Adipose tissue (tissue), 3 donors: ENCODE data around the gene PFKFB2. TPM values are rescaled to one million over a fixed set of nuclear protein-coding genes. Genes with fewer than 3 reads are reported as not detected.

Experiments
- H3K27ac ChIP-seq: one replicate; pipeline ENCODE4 v1.5.1; 2013; ENCODE audit warnings: low read depth, low read length
- WGBS, 3 donors: extraction: QIAGEN DNeasy Blood & Tissue Kit; methylation state at CpG; one replicate each; pipeline ENCODE4 v1.1.7; 2013; 5-methylcytosine and 5-hydroxymethylcytosine counted together
- polyA plus RNA-seq, 3 donors: library from polyadenylated mRNA; stranded (reverse); fragments of 200-250 nt; gene quantifications; one replicate each; pipeline ENCODE4 v1.2.3, GENCODE V29; 2013
- donor health status: healthy with polysubstance abuse.
- donor health status: Bipolar disorder and iron deficiency.
- donor health status: healthy.

Gene PFKFB2
- polyA plus RNA-seq, 3 donors = 3.3 to 5.8 (median 5.2) TPM

DNA sequence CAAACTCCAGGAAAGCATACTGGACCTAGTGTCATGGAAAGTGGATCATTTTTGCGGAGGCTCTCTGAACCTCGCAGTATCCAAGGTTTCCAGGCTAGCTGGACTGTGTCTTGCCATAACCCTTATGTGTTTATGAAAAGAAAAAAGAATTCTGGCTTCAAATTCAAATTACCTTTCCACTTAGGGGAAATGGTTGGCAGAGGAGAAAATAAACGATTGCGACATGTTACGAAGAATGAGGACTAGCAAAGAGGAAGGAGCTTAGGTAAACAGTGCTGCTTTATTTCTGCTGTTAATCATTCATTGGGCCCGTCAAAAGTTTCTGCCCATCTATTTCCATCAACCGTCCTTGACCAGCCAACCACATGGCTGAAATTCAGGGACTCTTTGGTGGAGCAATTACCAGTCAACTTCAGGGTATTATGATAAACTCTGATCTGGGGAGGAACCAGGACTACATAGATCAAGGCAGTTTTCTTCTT, 50.9 kb downstream of the PFKFB2 start, which contains the start of gene C4BPA:
Gene C4BPA (plus strand): TSS at position 342 of the 482 bp plus-strand sequence. CDS start 8,793 bp downstream, outside the sequence.
- 42 to 61% (median 53%) methylated on average over 7 of the region's 7 CpGs for WGBS, 3 donors
- no peak within 1 kb of the TSS for H3K27ac ChIP-seq

DNA sequence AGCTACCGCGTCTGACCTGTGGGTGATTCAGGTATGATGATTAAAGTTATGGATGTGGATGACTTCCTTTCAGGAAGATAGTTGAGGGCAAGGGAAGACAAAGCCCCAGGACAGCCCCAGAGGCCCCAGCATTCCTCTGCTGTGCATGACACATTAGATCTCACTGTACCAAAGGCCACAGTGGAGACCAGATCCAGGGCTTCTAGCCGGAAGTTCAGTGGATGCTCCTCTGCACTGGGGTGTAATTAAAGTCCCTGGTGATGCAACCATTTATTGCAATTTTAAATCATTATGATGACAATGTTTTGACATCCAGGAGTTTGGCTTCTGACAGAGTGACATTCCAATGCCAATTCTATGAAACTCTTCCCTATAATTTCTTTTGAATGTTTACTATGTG, 55.9 kb downstream of the PFKFB2 start:
- WGBS, 3 donors = 77 to 93% (median 79%) methylated on average over 3 of the region's 3 CpGs
- no peak overlapping the region for H3K27ac ChIP-seq

DNA sequence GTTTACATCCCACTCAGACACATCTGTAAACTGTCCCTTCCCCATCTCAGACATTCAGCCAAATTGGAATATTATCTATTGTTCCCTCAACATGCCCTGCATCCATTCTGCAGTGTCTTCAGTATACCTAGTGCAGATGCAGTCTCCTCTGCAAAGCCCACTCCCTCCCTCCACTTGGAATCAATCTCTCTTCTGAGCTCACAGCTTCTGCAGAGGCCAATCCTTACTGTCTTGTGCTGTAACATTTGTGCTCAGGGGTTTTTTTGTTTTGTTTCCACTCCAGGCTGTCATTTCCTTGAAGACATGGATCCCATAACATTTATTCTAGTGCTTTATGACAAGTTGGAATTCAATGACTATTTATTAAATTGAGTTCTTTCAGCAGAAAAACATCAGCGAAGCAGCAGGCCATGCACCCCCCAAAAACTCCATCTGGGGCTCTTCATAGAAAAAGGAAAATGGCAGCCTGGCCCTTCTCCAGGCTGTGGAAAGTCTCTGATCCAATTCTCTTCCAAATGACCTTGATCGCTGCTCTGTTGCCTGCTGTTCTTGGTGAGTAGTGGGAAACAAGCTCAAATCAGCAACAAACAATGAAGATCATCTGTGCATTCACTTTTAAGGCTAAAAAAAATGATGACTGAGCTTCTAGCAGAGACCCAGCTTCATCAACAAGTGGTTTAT, 59.7 kb downstream of the PFKFB2 start:
- H3K27ac ChIP-seq = no peak overlapping the region
- WGBS, 3 donors = 65 to 80% (median 72%) methylated on average over 2 of the region's 2 CpGs

DNA sequence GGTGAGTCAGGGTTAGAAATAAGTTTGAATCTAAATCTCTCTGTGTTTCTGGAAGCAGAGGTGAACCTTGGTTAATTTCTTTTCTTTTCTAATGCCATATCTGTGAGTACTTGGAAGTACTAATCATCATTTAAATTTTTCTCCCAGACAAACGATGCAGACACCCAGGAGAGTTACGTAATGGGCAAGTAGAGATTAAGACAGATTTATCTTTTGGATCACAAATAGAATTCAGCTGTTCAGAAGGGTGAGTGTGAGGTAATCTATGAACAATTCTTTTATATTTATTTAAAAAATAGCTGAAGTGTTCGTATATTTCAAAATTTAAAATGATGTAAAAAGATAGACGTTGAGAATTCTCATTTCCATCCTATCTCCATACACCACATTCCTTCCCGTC, 62.2 kb downstream of the PFKFB2 start:
- H3K27ac ChIP-seq = no peak overlapping the region
- WGBS, 3 donors = 65 to 73% (median 68%) methylated on average over 5 of the region's 5 CpGs

DNA sequence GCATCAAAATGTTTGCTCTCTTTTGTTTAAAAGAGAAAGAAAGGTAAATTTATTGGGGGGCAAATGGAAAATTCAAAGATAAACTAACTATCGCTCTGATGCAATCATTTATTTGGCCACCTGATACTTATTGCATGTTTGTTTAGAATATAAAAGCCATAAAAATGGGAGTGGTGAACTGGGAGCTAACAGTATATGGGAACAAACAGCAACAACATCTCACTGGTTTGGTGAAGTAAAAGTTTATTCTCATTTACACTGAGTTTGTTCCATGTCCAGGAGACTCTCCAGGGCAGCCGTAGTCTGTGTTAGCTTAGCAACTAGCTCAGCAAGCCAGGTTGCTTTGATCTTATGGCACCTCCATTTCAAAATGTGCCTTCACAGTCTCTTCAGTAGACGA, 71.3 kb downstream of the PFKFB2 start:
- no peak overlapping the region for H3K27ac ChIP-seq
- WGBS, 3 donors = 72 to 93% (median 89%) methylated on average over 3 of the region's 3 CpGs

DNA sequence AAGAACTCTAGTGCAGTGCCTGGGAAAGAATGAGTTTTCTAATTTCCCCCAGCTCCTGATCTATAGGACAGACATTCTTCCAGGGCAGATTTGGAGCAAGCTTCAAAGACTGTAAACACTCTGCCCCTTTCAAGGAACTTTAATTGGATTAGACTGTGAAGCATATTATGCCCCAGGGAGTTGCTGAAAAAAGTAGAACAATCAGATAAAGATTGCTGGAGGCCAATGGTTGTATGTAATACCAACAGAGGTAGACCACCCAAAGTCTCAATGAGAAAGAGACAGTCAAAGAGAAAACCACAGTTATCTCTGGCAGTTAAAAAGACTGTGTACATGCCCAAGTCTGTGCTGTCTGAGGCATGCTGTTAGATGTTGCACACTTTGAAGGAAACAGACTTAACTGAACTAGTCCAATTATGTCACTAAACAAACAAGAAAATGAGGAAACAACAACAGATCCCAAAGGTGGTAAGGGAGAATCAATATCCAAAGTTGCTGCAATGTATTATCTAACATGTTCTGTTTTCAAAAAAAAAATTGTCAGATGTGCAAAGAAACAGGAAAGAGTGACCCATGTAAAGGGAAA, 75.4 kb downstream of the PFKFB2 start:
- H3K27ac ChIP-seq = no peak overlapping the region

DNA sequence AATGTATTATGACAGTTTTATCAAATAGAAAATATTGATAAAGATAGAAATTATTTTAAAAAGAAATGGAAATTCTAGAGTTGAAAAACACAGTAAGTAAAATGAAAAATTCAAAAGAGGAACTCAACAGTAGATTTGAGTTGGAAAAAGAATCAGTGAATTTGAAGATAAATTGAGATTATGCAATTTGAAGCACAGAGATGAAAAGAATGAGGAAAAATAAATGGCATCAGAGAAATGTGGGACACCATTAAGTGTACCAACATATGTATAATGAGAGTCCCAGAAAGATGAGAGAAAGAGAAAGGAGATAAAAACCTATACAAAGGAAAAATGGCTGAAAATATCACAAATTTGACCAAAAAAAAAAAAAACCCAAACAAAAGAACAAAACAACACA, 76.0 kb downstream of the PFKFB2 start:
- no peak overlapping the region for H3K27ac ChIP-seq

Other genes starting within 250 kb of the PFKFB2 start
- gene IL20, start 187.7 kb upstream of the PFKFB2 start, polyA plus RNA-seq = 1 to 10 TPM in 1 of 3 donors, under 1 TPM in 1, not detected in 1; 0.67 to 1.7 TPM
- gene IL24, start 155.8 kb upstream of the PFKFB2 start, polyA plus RNA-seq = 1 to 10 TPM in 1 of 3 donors, under 1 TPM in 1, not detected in 1; 0.09 to 7.7 TPM
- gene FCMR, start 131.3 kb upstream of the PFKFB2 start, polyA plus RNA-seq = 1 to 10 TPM; 5.1 to 5.7 (median 5.2) TPM
- gene PIGR, start 106.8 kb upstream of the PFKFB2 start, polyA plus RNA-seq = 1 to 10 TPM; 1.5 to 3.9 (median 3.5) TPM
- under 1 TPM in 1 of 3 donors, not detected in 2; 0.90 TPM for gene FCAMR, start 82.8 kb upstream of the PFKFB2 start, polyA plus RNA-seq
- gene C1orf116, start 20.5 kb upstream of the PFKFB2 start, polyA plus RNA-seq = 1 to 10 TPM in 2 of 3 donors, under 1 TPM in 1; 0.34 to 5.6 (median 2.3) TPM
- gene YOD1, start 2.1 kb upstream of the PFKFB2 start, polyA plus RNA-seq = 1 to 10 TPM; 1.1 to 2.4 (median 1.9) TPM
- 1 to 10 TPM in 2 of 3 donors, under 1 TPM in 1; 0.89 to 3.0 (median 1.7) TPM for gene C4BPB, start 35.6 kb downstream of the PFKFB2 start, polyA plus RNA-seq
- gene C4BPA, start 51.0 kb downstream of the PFKFB2 start, polyA plus RNA-seq = 1 to 10 TPM in 1 of 3 donors, under 1 TPM in 2; 0.34 to 1.5 (median 0.82) TPM